ENCODE data around the gene ITGB6. TPM values are rescaled to one million over a fixed set of nuclear protein-coding genes. Genes with fewer than 3 reads are reported as not detected.
"Not testable (repeated sequence)": the region's sequence is repeated elsewhere in the genome, so short reads cannot be mapped to it uniquely, and the experiment has no call there.

The ITGB6 gene
- total and polyA plus RNA-seq, 2 of the 4 experiments (the other 2 are of a cell fraction): under 0.01 TPM; not detected in 1

- intact Hi-C loops (cut with micrococcal nuclease); H4K20me1 ChIP-seq (ENCODE audit: insufficient read depth, low read length); in situ Hi-C loops (cut with MboI; ENCODE audit: low sequenced_read_pairs); H2AK9ac ChIP-seq (replicated peaks; ENCODE audit: low read depth, low read length, poor library complexity); H3K27me3 ChIP-seq (ENCODE audit: control insufficient read depth, insufficient read depth, low read length); H3K9ac ChIP-seq (ENCODE audit: low read depth, low read length); H3K27ac ChIP-seq (ENCODE audit: insufficient read depth, low read length); H2AK5ac ChIP-seq (ENCODE audit: low read depth, low read length); H3K56ac ChIP-seq (ENCODE audit: extremely low read depth, insufficient read depth, low read length); POLR2A ChIA-PET (ENCODE audit: unreplicated experiment); BruUV-seq (replicated peaks); H3K79me1 ChIP-seq (ENCODE audit: low read depth in 1 of 2, low read length in 2 of 2); CTCF ChIA-PET; H3K9me3 ChIP-seq (ENCODE audit: control insufficient read depth, insufficient read depth, low read length); DNase-seq; H3K18ac ChIP-seq (ENCODE audit: low read depth, low read length); ATAC-seq (ENCODE audit: low read depth); H3K4me2 ChIP-seq (ENCODE audit: low read depth, low read length); H3K23ac ChIP-seq (ENCODE audit: low read depth, low read length); H3K36me3 ChIP-seq (ENCODE audit: control insufficient read depth, insufficient read depth, low read length); dilution Hi-C loops (cut with HindIII; ENCODE audit: low sequenced_read_pairs, unreplicated experiment); H3K4me1 ChIP-seq (ENCODE audit: control insufficient read depth, insufficient read depth, low read length); H3K4me3 ChIP-seq (ENCODE audit: insufficient read depth, low read depth, low read length); H3K9me1 ChIP-seq (ENCODE audit: insufficient read depth, low read length): not testable (repeated sequence)
- Histone ChIP-seq H2BK5ac (ENCODE audit: low read depth, low read length, poor library complexity, severe bottlenecking) (peak overlapping the region; percentile 33), H2BK20ac (ENCODE audit: low read depth, low read length) (peak overlapping the region; percentile 67; the same call in 1 of the 2 replicates), H4K8ac (ENCODE audit: low read depth in 2 of 2, low read length in 2 of 2) (peak overlapping the region in 1 of 2 experiments; percentile 94; a peak in 3 of 4 replicates), H2BK15ac (ENCODE audit: low read depth, low read length) (0 out of 3 replicates have a peak overlapping the region, but pooled peaks have one; percentile 22), H4K5ac (ENCODE audit: low read depth, low read length) (peak overlapping the region; percentile 29; the same call in 1 of the 2 replicates), H4K91ac (ENCODE audit: insufficient read depth, low read depth, low read length) (0 out of 2 replicates have a peak overlapping the region, but pooled peaks have one; percentile 37), H3K4ac (ENCODE audit: low read depth, low read length) (peak overlapping the region; percentile 78), H2BK120ac (ENCODE audit: low read depth, low read length) (peak overlapping the region; percentile 90; the same call in 1 of the 2 replicates), H3K14ac (replicated peaks; ENCODE audit: low read depth, low read length) (peak overlapping the region; percentile 79; the same call in 1 of the 2 replicates), H2AFZ (replicated peaks; ENCODE audit: low read length, poor library complexity) (peak overlapping the region; percentile 32)
- WGBS, 2 experiments (ENCODE audit: extremely low coverage in 2 of 2, insufficient read length in 1 of 2): 100% methylated on average over 1 of the region's 7 CpGs; no CpG with 5 or more reads in 1 of the 2 experiments
Observed at GRCh38 chr2:160180690-160181089, 19.4 kb downstream of the ITGB6 start.
